Measurements from ENCODE around the gene OR56A5. TPM values are rescaled to one million over a fixed set of nuclear protein-coding genes. Genes with fewer than 3 reads are reported as not detected.

Gene OR56A5
- total and polyA plus RNA-seq, 4 donors: not detected

DNA sequence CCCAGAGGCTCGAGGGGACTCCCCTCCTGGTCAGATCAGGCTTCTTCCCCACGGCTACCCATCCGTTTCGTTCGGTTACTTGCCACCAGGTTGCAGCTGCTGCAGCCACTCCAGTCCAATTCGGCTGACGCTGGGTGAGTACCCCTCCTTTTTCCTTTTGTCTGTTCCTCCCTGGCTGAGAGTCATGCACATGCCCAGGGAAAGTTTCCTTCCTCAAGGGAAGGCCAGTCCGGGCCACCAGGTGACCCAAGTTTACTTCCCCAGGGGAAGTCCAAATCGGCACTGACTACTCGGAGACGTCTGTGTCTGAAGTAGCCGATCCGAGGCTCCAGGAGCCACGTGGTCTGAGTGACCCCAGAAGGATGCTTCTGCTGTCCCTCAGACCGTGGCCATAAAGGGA lies 39.5 kb downstream of the OR56A5 start:
- DNase-seq (ENCODE audit: low spot score): no peak
- H3K9me3 ChIP-seq (ENCODE audit: control insufficient read depth in 4 of 4, low read length in 3 of 4): peaks cover 0 to 4% (median under 1%) of the 10 kb centered on the region in 4 donors
- 85% methylated on average over 15 of the region's 15 CpGs for WGBS
- H3K36me3 ChIP-seq (ENCODE audit: control insufficient read depth in 4 of 4, insufficient read depth in 3 of 4, low read depth in 1 of 4, low read length in 3 of 4): no peaks in the 10 kb centered on the region
- H3K27me3 ChIP-seq (ENCODE audit: control insufficient read depth in 4 of 4, insufficient read depth in 4 of 4, low read length in 3 of 4): no peaks in the 10 kb centered on the region
- no peak overlapping the region for H3K27ac ChIP-seq (ENCODE audit: low read depth in 1 of 2, low read length in 2 of 2)
- TF ChIP-seq HNF4G (IDR thresholded peaks at IDR 0.05): no peak
- TF ChIP-seq FOXA2 (IDR thresholded peaks at IDR 0.05): no peak
- TF ChIP-seq, protein P1, sequence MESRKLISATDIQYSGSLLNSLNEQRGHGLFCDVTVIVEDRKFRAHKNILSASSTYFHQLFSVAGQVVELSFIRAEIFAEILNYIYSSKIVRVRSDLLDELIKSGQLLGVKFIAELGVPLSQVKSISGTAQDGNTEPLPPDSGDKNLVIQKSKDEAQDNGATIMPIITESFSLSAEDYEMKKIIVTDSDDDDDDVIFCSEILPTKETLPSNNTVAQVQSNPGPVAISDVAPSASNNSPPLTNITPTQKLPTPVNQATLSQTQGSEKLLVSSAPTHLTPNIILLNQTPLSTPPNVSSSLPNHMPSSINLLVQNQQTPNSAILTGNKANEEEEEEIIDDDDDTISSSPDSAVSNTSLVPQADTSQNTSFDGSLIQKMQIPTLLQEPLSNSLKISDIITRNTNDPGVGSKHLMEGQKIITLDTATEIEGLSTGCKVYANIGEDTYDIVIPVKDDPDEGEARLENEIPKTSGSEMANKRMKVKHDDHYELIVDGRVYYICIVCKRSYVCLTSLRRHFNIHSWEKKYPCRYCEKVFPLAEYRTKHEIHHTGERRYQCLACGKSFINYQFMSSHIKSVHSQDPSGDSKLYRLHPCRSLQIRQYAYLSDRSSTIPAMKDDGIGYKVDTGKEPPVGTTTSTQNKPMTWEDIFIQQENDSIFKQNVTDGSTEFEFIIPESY (IDR thresholded peaks at IDR 0.05): no peak
- H3K9ac ChIP-seq (ENCODE audit: low read depth in 1 of 2, low read length in 2 of 2): no peak overlapping the region
- H3K4me3 ChIP-seq (ENCODE audit: low read depth in 1 of 3, low read length in 3 of 3): no peak overlapping the region
- H3K4me1 ChIP-seq (ENCODE audit: control insufficient read depth in 4 of 4, insufficient read depth in 4 of 4, low read length in 3 of 4): no peaks in the 10 kb centered on the region

DNA sequence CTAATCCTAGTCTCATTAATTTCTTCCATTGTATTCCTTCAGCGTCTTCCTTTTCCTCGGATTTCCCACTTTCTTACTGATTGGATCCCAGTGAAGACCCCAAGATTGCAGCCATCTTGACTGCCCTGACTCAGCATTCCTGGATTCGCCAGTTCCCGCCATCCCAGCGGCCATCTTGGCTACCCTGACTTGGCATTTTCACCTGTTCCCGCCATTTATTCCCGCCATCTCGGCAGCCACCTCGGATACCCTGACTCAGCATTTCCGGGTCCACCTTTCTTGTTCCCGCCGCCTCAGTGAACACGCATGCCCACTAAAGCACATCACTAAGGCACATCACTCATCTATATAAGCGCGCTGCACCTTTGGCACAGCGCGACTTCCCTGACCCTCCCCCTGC lies 40.0 kb downstream of the OR56A5 start:
- DNase-seq (ENCODE audit: low spot score): no peak
- Histone ChIP-seq H3K27me3 (ENCODE audit: control insufficient read depth in 4 of 4, insufficient read depth in 4 of 4, low read length in 3 of 4) (no peaks in the 10 kb centered on the region), H3K9ac (ENCODE audit: low read depth in 1 of 2, low read length in 2 of 2) (no peak overlapping the region), H3K36me3 (ENCODE audit: control insufficient read depth in 4 of 4, insufficient read depth in 3 of 4, low read depth in 1 of 4, low read length in 3 of 4) (no peaks in the 10 kb centered on the region), H3K4me3 (ENCODE audit: low read depth in 1 of 3, low read length in 3 of 3) (no peak overlapping the region), H3K9me3 (ENCODE audit: control insufficient read depth in 4 of 4, low read length in 3 of 4) (peaks cover 0 to 4% (median under 1%) of the 10 kb centered on the region in 4 donors), H3K27ac (ENCODE audit: low read depth in 1 of 2, low read length in 2 of 2) (no peak overlapping the region), H3K4me1 (ENCODE audit: control insufficient read depth in 4 of 4, insufficient read depth in 4 of 4, low read length in 3 of 4) (no peaks in the 10 kb centered on the region)
- WGBS: 95% methylated on average over 17 of the region's 17 CpGs
- no peak for TF ChIP-seq YY1 (IDR thresholded peaks at IDR 0.05)
- no peak for TF ChIP-seq HNF4G (IDR thresholded peaks at IDR 0.05)
- TF ChIP-seq FOXA1 (IDR thresholded peaks at IDR 0.05): no peak
- TF ChIP-seq, protein P2, sequence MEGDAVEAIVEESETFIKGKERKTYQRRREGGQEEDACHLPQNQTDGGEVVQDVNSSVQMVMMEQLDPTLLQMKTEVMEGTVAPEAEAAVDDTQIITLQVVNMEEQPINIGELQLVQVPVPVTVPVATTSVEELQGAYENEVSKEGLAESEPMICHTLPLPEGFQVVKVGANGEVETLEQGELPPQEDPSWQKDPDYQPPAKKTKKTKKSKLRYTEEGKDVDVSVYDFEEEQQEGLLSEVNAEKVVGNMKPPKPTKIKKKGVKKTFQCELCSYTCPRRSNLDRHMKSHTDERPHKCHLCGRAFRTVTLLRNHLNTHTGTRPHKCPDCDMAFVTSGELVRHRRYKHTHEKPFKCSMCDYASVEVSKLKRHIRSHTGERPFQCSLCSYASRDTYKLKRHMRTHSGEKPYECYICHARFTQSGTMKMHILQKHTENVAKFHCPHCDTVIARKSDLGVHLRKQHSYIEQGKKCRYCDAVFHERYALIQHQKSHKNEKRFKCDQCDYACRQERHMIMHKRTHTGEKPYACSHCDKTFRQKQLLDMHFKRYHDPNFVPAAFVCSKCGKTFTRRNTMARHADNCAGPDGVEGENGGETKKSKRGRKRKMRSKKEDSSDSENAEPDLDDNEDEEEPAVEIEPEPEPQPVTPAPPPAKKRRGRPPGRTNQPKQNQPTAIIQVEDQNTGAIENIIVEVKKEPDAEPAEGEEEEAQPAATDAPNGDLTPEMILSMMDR (IDR thresholded peaks at IDR 0.05; ENCODE audit: low read depth, low read length, missing input control): no peak
- TF ChIP-seq, protein P1 (IDR thresholded peaks at IDR 0.05): no peak
- TF ChIP-seq, protein P3, sequence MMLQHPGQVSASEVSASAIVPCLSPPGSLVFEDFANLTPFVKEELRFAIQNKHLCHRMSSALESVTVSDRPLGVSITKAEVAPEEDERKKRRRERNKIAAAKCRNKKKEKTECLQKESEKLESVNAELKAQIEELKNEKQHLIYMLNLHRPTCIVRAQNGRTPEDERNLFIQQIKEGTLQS (IDR thresholded peaks at IDR 0.05): no peak
- TF ChIP-seq, protein P4, sequence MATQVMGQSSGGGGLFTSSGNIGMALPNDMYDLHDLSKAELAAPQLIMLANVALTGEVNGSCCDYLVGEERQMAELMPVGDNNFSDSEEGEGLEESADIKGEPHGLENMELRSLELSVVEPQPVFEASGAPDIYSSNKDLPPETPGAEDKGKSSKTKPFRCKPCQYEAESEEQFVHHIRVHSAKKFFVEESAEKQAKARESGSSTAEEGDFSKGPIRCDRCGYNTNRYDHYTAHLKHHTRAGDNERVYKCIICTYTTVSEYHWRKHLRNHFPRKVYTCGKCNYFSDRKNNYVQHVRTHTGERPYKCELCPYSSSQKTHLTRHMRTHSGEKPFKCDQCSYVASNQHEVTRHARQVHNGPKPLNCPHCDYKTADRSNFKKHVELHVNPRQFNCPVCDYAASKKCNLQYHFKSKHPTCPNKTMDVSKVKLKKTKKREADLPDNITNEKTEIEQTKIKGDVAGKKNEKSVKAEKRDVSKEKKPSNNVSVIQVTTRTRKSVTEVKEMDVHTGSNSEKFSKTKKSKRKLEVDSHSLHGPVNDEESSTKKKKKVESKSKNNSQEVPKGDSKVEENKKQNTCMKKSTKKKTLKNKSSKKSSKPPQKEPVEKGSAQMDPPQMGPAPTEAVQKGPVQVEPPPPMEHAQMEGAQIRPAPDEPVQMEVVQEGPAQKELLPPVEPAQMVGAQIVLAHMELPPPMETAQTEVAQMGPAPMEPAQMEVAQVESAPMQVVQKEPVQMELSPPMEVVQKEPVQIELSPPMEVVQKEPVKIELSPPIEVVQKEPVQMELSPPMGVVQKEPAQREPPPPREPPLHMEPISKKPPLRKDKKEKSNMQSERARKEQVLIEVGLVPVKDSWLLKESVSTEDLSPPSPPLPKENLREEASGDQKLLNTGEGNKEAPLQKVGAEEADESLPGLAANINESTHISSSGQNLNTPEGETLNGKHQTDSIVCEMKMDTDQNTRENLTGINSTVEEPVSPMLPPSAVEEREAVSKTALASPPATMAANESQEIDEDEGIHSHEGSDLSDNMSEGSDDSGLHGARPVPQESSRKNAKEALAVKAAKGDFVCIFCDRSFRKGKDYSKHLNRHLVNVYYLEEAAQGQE (IDR thresholded peaks at IDR 0.05): no peak
- TF ChIP-seq FOXA2 (IDR thresholded peaks at IDR 0.05): no peak
- TF ChIP-seq SP1 (IDR thresholded peaks at IDR 0.05): no peak
- TF ChIP-seq NR2F2 (IDR thresholded peaks at IDR 0.05): no peak
- TF ChIP-seq, protein P5, sequence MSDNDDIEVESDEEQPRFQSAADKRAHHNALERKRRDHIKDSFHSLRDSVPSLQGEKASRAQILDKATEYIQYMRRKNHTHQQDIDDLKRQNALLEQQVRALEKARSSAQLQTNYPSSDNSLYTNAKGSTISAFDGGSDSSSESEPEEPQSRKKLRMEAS (IDR thresholded peaks at IDR 0.05): no peak
- no peak for TF ChIP-seq EGR1 (IDR thresholded peaks at IDR 0.05; ENCODE audit: low read depth in 2 of 2)
- TF ChIP-seq RXRA (IDR thresholded peaks at IDR 0.05): no peak
- TF ChIP-seq TAF1 (conservative IDR thresholded peaks at IDR 0.05): no peak
- no peak for TF ChIP-seq GABPA (IDR thresholded peaks at IDR 0.05 in 1 of 2, conservative IDR thresholded peaks at IDR 0.05 in 1 of 2)
- no peak for TF ChIP-seq HNF4A (conservative IDR thresholded peaks at IDR 0.05)
- TF ChIP-seq RAD21 (IDR thresholded peaks at IDR 0.05): no peak
- no peak for TF ChIP-seq JUND (IDR thresholded peaks at IDR 0.05)
